Measurements from ENCODE around the gene LRRC75A.

The LRRC75A gene

DNA sequence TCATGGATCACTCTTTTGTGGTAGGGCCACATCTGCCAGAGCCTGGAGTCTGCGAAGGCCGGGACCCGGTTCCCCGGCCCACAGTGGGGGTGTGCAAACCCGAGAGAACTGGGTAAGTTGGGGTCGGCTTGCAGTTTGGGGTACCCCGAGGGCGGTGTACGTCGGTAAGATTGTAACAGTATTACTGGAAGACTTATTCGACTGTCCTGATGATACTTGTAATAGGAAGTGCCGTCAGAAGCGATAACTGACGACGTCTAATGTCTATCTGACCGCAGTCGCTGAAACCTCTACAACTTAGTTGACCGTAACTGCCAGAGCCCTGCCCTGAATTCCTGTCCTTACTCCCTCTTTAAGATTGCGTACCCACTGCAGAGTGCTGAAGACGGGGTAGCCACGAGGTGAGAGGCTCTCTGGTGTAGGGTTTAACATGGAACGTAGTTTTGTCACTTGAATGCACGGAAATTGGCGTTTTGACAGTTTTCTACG lies 52.6 kb downstream of the LRRC75A start:
- Histone ChIP-seq H3K27me3 (ENCODE audit: control insufficient read depth, insufficient read depth, low read length) (no peaks in the 10 kb centered on the region), H3K4me1 (peaks cover 13% of the 10 kb centered on the region), H3K9ac (no peak overlapping the region)

DNA sequence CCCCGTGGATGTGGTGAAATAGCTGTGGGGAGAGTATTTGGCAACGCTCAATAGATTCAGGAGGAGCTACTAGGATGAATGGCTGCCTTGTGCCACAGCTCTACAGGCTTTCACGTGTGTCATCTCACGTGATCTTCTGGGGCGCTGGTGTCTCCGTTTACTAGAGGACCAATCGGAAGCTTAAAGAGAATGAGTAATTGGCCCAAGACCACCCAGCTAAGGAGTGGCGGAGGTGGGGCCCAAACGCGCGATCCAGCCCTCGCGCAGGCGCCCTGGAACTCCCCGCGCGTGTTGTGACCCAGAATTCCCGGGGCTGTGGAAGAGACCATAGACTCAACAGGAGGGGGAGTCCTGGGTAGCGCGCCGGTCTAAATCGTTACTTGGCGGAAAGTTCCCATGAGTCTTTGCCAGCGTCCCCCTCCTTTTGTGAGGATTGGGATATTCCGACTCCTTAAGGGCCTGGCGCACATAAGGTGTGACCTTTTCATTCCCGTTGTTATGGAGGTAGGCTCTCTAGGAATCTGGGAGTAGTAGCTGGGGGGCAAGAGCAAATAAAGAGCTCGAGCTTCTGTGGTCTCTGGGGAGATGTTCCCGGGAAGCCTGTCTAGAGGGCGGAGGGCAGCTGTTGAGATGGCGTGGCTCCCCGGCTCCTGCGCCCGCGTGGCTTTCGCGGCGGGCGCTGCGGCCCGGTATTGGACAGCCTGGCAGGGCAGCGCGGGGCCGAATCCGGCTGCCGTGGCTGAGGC lies 53.3 kb downstream of the LRRC75A start:
- Histone ChIP-seq H3K36me3 (ENCODE audit: control insufficient read depth, insufficient read depth, low read length) (no peaks in the 10 kb centered on the region), H2AFZ (peak overlapping the region; percentile 81), H3K9me3 (ENCODE audit: control insufficient read depth, low read length) (no peaks in the 10 kb centered on the region), H3K79me2 (peaks cover 13% of the 10 kb centered on the region), H3K27me3 (ENCODE audit: control insufficient read depth, insufficient read depth, low read length) (no peaks in the 10 kb centered on the region), H3K4me3 (ENCODE audit: low read depth, low read length) (peak overlapping the region; percentile 96), H3K9ac (no peak overlapping the region), H3K4me2 (ENCODE audit: low read length) (peak overlapping the region; percentile 100), H3K4me1 (peaks cover 13% of the 10 kb centered on the region), H3K27ac (peak overlapping the region; percentile 73)
- TF ChIP-seq, protein P1, sequence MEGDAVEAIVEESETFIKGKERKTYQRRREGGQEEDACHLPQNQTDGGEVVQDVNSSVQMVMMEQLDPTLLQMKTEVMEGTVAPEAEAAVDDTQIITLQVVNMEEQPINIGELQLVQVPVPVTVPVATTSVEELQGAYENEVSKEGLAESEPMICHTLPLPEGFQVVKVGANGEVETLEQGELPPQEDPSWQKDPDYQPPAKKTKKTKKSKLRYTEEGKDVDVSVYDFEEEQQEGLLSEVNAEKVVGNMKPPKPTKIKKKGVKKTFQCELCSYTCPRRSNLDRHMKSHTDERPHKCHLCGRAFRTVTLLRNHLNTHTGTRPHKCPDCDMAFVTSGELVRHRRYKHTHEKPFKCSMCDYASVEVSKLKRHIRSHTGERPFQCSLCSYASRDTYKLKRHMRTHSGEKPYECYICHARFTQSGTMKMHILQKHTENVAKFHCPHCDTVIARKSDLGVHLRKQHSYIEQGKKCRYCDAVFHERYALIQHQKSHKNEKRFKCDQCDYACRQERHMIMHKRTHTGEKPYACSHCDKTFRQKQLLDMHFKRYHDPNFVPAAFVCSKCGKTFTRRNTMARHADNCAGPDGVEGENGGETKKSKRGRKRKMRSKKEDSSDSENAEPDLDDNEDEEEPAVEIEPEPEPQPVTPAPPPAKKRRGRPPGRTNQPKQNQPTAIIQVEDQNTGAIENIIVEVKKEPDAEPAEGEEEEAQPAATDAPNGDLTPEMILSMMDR (IDR thresholded peaks at IDR 0.05): no peak

More for the DNA sequence above, 52.6 kb downstream of the LRRC75A start:
- H3K4me2 ChIP-seq (ENCODE audit: low read length): peak overlapping the region; percentile 100
- TF ChIP-seq, protein P1 (IDR thresholded peaks at IDR 0.05): no peak
- H3K36me3 ChIP-seq (ENCODE audit: control insufficient read depth, insufficient read depth, low read length): no peaks in the 10 kb centered on the region
- H3K9me3 ChIP-seq (ENCODE audit: control insufficient read depth, low read length): no peaks in the 10 kb centered on the region
- H3K4me3 ChIP-seq (ENCODE audit: low read depth, low read length): peak overlapping the region; percentile 96
- peak overlapping the region; percentile 73 for H3K27ac ChIP-seq
- peak overlapping the region; percentile 81 for H2AFZ ChIP-seq
- H3K79me2 ChIP-seq: peaks cover 13% of the 10 kb centered on the region

DNA sequence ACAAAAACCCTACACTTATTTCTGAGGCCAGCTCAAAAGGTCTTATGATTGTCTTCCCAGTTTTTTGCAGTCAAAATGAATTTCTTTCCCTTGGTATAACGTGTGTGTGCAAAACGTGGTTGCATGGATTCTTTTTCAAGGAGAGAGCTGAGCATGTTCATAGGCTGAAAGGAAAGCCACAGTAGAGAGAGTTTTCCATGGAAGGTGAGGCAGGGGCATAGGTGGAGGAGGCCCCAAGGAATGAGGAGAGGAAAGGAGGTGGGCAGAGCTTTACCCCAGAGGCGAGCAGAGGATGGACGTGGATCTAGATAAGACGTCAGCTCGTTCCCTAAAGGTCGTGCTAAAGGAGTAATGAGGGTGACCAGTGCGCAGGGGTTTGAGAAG lies 53.8 kb downstream of the LRRC75A start:
- Histone ChIP-seq H3K27ac (peak overlapping the region; percentile 73), H3K4me2 (ENCODE audit: low read length) (peak overlapping the region; percentile 100), H3K9me3 (ENCODE audit: control insufficient read depth, low read length) (no peaks in the 10 kb centered on the region), H3K4me1 (peaks cover 13% of the 10 kb centered on the region), H3K9ac (no peak overlapping the region), H2AFZ (peak overlapping the region; percentile 81), H3K4me3 (ENCODE audit: low read depth, low read length) (peak overlapping the region; percentile 96), H3K36me3 (ENCODE audit: control insufficient read depth, insufficient read depth, low read length) (no peaks in the 10 kb centered on the region), H3K79me2 (peaks cover 13% of the 10 kb centered on the region), H3K27me3 (ENCODE audit: control insufficient read depth, insufficient read depth, low read length) (no peaks in the 10 kb centered on the region)
- TF ChIP-seq, protein P1 (IDR thresholded peaks at IDR 0.05): no peak

DNA sequence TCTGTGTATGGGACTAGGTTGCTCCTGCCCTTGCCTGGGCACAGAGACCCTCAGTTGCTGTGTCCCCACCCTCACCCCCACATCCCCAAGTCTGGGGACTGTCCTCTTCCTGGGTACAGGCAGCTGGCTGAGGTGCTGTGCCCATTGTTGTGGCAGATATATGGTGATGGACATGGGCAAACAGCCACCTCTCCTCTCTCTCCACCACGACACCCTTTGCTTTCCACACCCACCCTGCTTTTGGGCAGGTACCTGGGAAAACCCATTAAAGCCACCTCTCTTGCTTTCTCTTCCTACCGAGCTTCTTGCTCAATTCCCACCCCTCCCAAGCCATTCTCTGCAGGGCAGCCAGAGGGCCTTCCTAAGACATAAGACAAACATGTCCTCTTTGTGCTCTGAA lies 54.9 kb downstream of the LRRC75A start:
- TF ChIP-seq, protein P1 (IDR thresholded peaks at IDR 0.05): no peak
- no peak overlapping the region for H3K27ac ChIP-seq
- no peaks in the 10 kb centered on the region for H3K36me3 ChIP-seq (ENCODE audit: control insufficient read depth, insufficient read depth, low read length)
- H2AFZ ChIP-seq: no peak overlapping the region
- no peak overlapping the region for H3K4me2 ChIP-seq (ENCODE audit: low read length)
- H3K27me3 ChIP-seq (ENCODE audit: control insufficient read depth, insufficient read depth, low read length): no peaks in the 10 kb centered on the region
- peaks cover 11% of the 10 kb centered on the region for H3K79me2 ChIP-seq
- no peak overlapping the region for H3K9ac ChIP-seq
- peaks cover 12% of the 10 kb centered on the region for H3K4me1 ChIP-seq
- H3K4me3 ChIP-seq (ENCODE audit: low read depth, low read length): no peak overlapping the region
- no peaks in the 10 kb centered on the region for H3K9me3 ChIP-seq (ENCODE audit: control insufficient read depth, low read length)
